Measurements from ENCODE around the gene B4GALNT3.
A peak's percentile ranks its signal among the peaks of the same experiment; 100 is the strongest.

B4GALNT3 gene

DNA sequence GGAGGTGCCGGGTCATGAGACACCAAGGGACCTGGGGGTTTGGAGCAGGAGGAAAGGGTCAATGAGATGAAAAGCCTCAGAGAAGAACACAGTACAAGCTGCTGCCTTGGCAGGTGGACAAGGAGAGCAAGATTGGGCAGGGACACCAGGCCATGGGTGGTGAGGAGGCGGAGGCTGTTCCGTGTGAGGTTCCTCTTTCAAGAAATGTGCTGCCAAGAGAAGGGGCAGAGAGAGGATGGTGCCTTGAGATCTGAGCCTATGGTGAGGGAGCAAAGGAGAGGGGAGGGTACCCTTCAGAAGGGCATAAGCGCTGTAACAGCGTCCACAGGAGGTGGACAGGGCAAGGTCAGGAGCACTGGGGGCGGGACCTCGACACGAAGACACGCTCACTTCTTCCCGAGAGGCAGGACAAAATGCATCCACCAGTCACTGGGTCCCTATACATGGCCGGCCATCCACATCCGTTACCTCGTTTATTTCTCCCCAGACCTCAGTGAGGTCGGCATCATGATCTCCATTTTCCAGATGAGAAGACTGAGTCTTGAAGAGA is 100.2 kb downstream of the B4GALNT3 start:
- DNase-seq (ENCODE audit: low spot score) = no peak

DNA sequence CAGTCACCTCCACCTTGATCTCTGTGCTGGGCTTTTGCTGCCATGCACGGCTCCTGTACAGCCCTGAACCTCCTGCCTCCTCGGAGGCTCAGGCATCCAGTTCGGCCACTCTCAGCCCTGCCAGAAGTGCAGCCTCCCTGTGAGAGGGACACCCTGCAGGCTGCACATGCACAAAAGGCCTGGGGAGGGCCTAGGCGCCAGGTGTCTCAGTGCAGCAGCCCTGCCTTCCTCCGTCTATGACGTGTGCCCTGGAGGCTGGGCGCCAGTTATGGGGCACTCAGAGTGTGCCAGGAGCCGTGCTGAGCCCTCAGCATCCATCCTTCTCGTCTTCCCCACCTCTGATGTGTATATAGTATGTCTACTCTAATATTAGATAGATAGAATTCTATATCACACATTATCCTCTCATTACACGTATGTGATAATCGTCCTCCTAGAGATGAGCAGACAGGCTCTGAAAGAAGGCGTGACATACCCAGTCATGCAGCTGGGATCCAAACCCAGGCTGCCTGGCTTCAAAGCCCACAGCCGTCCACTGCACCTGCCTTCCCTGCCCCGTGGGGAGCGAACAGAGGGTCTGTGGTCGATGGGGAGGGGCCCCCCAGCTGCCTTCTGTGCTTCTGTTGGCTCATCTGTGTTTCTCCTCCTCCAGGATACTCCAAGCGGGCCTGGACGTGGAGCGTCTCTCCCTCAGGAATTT is 101.1 kb downstream of the B4GALNT3 start:
- DNase-seq (ENCODE audit: low spot score) = no peak

- DNase-seq (ENCODE audit: low spot score) = no peak
Measured at GRCh38 chr12:561391-561705, 101.6 kb downstream of the B4GALNT3 start.

- DNase-seq (ENCODE audit: low spot score) = no peak
Measured at GRCh38 chr12:561908-562593, 102.3 kb downstream of the B4GALNT3 start.

- DNase-seq (ENCODE audit: low spot score) = no peak
Measured at GRCh38 chr12:562634-563033, 102.9 kb downstream of the B4GALNT3 start.

DNA sequence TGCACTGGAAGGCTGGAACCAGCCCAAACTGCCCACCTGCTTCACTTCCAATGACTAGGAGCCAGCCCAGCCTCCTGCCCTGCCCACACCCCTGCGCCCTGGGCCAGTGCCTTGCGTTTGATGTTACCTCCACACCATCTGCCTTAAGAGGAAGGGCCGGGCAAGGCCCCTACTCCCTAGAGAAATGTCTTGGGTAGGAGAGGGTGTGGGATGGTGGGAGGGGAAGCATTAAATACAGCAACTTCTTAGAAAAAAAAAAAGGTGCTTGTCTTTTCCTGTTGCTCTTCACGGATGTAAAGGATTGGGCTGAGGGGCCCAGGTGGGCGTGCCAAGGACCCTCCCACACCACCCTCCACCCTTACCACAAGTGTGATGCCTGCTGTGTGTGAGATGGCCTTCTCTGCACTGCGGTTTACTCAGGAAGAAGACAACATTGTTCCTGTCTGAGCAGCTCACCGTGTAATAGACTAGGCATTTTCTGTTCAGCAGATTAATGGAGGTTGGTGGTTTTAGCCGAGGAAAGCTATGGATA is 103.6 kb downstream of the B4GALNT3 start:
- DNase-seq (ENCODE audit: low spot score) = no peak

GRCh38 chr12:563787-564298 is 104.1 kb downstream of the B4GALNT3 start:
- no peak for DNase-seq (ENCODE audit: low spot score)

GRCh38 chr12:565161-565560 is 105.4 kb downstream of the B4GALNT3 start:
- DNase-seq (ENCODE audit: low spot score) = no peak

GRCh38 chr12:565589-566105 is 105.9 kb downstream of the B4GALNT3 start:
- DNase-seq (ENCODE audit: low spot score) = no peak

DNA sequence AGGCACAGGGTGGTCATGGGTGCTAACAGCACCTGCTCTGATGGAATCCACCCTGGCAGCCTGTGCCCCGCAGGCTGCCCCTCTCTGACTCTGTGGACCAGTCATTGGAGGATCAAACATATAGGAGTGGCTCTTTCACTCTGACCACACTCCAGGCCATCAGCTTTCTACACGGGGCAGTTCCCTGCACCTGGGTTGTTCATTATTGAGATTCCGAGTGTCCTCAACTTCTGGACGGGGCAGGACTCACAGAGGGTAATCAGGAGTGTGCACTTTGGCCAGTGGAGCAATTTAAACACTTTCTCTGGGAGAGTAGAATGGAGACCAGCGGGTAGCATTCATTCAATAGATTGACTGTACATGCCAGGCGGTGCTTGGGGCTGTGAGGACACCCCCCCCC is 108.7 kb downstream of the B4GALNT3 start:
- no peak for DNase-seq (ENCODE audit: low spot score)

DNA sequence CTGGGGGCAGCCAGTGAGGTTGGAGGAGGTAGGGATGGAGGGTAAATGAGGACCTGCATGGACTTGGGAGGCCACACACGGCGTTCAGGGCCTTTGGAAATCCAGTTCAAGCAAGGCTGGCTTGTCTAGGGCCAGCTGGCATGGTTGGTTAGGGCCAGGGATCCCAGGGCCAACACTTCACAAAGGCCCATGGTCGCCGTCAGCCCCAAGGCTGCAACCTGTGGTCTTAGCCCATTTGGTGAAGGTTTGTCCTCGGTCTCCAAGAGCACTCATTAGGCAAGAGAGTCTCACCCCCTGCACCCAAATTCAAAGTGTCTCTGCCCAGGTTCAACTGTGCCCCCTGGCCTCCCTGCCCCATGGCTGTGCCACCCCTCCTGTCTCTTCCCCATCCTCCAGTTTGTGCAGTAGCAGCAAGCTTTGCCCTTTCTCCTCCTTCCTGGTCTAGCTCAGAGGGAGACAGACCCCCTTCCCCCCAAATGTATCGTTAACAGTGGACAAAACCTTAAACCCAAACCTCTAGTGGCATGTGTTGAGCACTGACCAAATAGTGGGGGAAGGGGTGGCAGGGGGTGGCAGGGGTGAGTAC is 109.4 kb downstream of the B4GALNT3 start:
- DNase-seq (ENCODE audit: low spot score) = no peak

- DNase-seq (ENCODE audit: low spot score) = peak; percentile 93
Measured at GRCh38 chr12:569803-570434, 110.2 kb downstream of the B4GALNT3 start.

GRCh38 chr12:570435-570920 is 110.7 kb downstream of the B4GALNT3 start:
- no peak for DNase-seq (ENCODE audit: low spot score)

DNA sequence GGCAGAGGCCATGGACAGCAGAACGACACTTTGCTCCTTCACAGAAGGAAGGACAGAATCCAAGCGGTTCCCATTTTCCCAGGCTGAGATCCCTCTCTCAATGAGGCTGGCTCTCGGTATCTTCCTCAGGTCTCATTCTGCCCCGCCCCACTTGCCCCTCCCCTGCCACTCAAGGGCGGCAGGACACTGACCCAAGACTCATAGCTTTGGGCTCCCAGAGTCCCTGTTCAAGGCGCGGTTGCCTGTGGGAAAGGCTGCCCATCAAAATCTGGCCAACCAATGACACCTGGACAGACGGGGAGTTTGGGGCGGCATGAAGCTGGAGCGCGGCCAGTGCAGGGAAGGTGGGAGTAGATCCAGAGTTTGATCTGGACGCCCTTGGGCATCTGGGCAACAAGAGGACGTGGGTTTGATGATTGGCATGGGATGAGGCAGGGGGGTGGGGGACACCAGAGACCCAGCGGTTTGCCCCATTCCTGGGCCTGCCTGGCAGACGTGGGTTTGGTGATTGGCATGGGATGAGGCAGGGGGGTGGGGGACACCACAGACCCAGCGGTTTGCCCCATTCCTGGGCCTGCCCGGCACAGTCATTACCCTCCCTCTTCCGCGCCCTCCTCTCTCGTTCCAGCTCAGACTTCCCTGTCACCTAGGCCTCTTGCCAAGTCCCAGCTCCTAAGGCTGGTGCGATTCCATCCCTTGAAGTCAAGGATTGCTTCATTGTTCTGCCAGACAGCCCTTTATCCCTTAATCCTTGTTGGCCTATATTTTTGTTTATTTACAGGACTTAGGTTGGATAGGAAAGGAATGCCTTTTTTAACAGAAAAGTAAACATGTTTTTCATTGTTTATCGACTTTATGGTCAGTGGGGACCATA is 111.4 kb downstream of the B4GALNT3 start:
- DNase-seq (ENCODE audit: low spot score) = no peak

DNA sequence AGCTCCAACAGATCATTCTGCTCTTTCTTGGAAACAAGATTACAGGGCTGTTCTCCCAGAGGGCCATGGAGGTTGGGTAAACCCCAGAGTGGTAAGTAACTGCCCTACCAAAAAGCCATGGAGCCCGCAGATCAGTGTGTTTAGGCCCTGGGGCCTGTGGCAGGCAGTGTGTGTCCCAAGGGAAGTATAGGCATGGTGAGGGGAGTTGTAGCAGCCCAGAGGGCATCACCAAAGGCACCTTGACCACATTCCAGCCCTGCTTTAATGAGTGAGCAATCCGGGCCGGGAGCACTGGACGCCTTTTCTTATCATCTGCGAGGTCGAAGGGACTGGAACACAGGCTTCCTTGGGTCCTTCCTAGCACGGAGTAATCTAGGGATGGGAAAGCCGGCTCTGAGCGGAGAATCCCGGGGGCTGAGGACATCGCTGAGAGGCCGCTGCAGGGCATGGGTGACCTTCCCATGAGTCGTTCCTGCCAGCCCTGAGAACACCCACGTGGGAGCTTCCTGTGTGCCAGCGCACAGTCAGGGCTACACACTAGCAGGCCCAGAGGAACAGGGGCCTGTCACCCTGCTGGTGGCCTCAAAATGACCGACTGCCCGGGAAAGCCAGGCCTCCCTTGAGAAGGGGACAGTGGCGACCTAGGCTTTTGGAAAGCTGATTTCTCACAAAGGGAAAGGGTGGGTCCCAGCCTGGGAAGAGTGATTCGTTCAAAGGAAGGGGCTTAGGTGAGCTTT is 112.2 kb downstream of the B4GALNT3 start:
- no peak for DNase-seq (ENCODE audit: low spot score)

GRCh38 chr12:572532-572899 is 112.8 kb downstream of the B4GALNT3 start:
- no peak for DNase-seq (ENCODE audit: low spot score)

GRCh38 chr12:573232-573631 is 113.5 kb downstream of the B4GALNT3 start:
- DNase-seq (ENCODE audit: low spot score) = no peak

- no peak for DNase-seq (ENCODE audit: low spot score)
Measured at GRCh38 chr12:574475-575128, 114.9 kb downstream of the B4GALNT3 start.

- DNase-seq (ENCODE audit: low spot score) = no peak
Measured at GRCh38 chr12:575129-575502, 115.4 kb downstream of the B4GALNT3 start.

All from germinal center (tissue), 1 donor.